ENCODE measurements around the gene VCPKMT. TPM values are rescaled to one million over a fixed set of nuclear protein-coding genes. Genes with fewer than 3 reads are reported as not detected.

VCPKMT gene
- polyA plus RNA-seq, 2 of the 4 experiments (the other 2 are of a cell fraction) = 8.0 to 12.2 TPM

GRCh38 chr14:50087341-50088116, 28.8 kb downstream of the VCPKMT start (continued):
- TF ChIP-seq BCL3 (IDR thresholded peaks at IDR 0.05) (no peak), CBX8 (IDR thresholded peaks at IDR 0.05) (no peak), TFCP2L1 (CRISPR knock-in tag; IDR thresholded peaks at IDR 0.05) (no peak), ZSCAN20 (CRISPR knock-in tag; IDR thresholded peaks at IDR 0.05) (no peak)

GRCh38 chr14:50086321-50086711, 30.1 kb downstream of the VCPKMT start:
- no peak overlapping the region for H3K27ac ChIP-seq
- no peak overlapping the region for H3K4me3 ChIP-seq
- no peak for TF ChIP-seq MAFK (IDR thresholded peaks at IDR 0.05; ENCODE audit: partially characterized antibody)
- TF ChIP-seq FOSB (CRISPR knock-in tag; IDR thresholded peaks at IDR 0.05) = no peak
- TF ChIP-seq HOXB5 (CRISPR knock-in tag; IDR thresholded peaks at IDR 0.05) = no peak
- TF ChIP-seq JUN (IDR thresholded peaks at IDR 0.05) = no peak
- TF ChIP-seq CEBPB (IDR thresholded peaks at IDR 0.05) = no peak
- no peak for TF ChIP-seq SREBF2 (IDR thresholded peaks at IDR 0.05)
- TF ChIP-seq MAZ (IDR thresholded peaks at IDR 0.05; ENCODE audit: borderline replicate concordance, low read depth, low read length) = no peak
- TF ChIP-seq EHMT2 (IDR thresholded peaks at IDR 0.05; ENCODE audit: low read depth) = no peak
- no peak for TF ChIP-seq MYC (IDR thresholded peaks at IDR 0.05; ENCODE audit: borderline replicate concordance, low read length)
- no peak for TF ChIP-seq PBX3 (IDR thresholded peaks at IDR 0.05)
- TF ChIP-seq HDAC2 (IDR thresholded peaks at IDR 0.05) = no peak
- no peak for TF ChIP-seq REST (IDR thresholded peaks at IDR 0.05)
- TF ChIP-seq ZNF302 (CRISPR knock-in tag; IDR thresholded peaks at IDR 0.05) = no peak
- TF ChIP-seq ATOH8 (CRISPR knock-in tag; IDR thresholded peaks at IDR 0.05; ENCODE audit: low read depth) = no peak
- TF ChIP-seq RCOR1 (IDR thresholded peaks at IDR 0.05; ENCODE audit: low read depth, low read length) = no peak
- no peak for TF ChIP-seq ELK1 (IDR thresholded peaks at IDR 0.05; ENCODE audit: low read depth, low read length)
- no peak for TF ChIP-seq PHF8 (IDR thresholded peaks at IDR 0.05; ENCODE audit: borderline replicate concordance, low read depth)
- TF ChIP-seq FOXS1 (CRISPR knock-in tag; IDR thresholded peaks at IDR 0.05) = no peak
- no peak for TF ChIP-seq ZSCAN20 (CRISPR knock-in tag; IDR thresholded peaks at IDR 0.05)
- no peak overlapping the region for H3K4me2 ChIP-seq
- POLR2A ChIA-PET = interaction anchor here (0.6 kb wide), 1 partner anchor 413 kb away, joined by 3 read pairs; no protein-coding TSS in a partner anchor
- CTCF ChIA-PET = interaction anchor here (0.8 to 8.4 kb wide), 4 partner anchors 18 to 223 kb away, joined by 3 to 62 read pairs (median 16); no protein-coding TSS in a partner anchor
- no peak for FAIRE-seq
- DNase-seq (ENCODE audit: low read depth in 1 of 2, low spot score in 1 of 2) = no peak
- WGBS (ENCODE audit: missing lambda C conversion rate) = 90% methylated on average over 2 of the region's 2 CpGs
- no peaks in the 10 kb centered on the region for H3K9me3 ChIP-seq
- 0 out of 3 replicates have a peak, but pooled peaks cover 7% of the 10 kb centered on the region for H3K4me1 ChIP-seq
- no peak for ATAC-seq

All from A549 (cell line).